Chondrocyte (in vitro differentiated cells): ENCODE measurements around the gene RND3. TPM values are rescaled to one million over a fixed set of nuclear protein-coding genes. Genes with fewer than 3 reads are reported as not detected.

Experiments used
- DNase-seq: peaks from one replicate; pipeline ENCODE4 v3.0.0; 2021; ENCODE audit warnings: mixed read lengths, low spot score
- H3K27ac Mint-ChIP-seq: one replicate; pipeline ENCODE4 v1.8.0; 2021; ENCODE audit warnings: mild to moderate bottlenecking, moderate library complexity, mixed read lengths; ENCODE audit not compliant: unreplicated experiment
- H3K27me3 Mint-ChIP-seq: 2 replicates; pipeline ENCODE4 v1.8.0; 2021; ENCODE audit warnings: low read depth, mixed read lengths
- H3K36me3 Mint-ChIP-seq: 2 replicates; pipeline ENCODE4 v1.8.0; 2021; ENCODE audit warnings: low read depth, mixed read lengths
- H3K4me1 Mint-ChIP-seq: 2 replicates; pipeline ENCODE4 v1.8.0; 2021; ENCODE audit warnings: low read depth, mild to moderate bottlenecking, mixed read lengths
- H3K4me3 Mint-ChIP-seq: one replicate; pipeline ENCODE4 v1.8.0; 2021; ENCODE audit warnings: mild to moderate bottlenecking, moderate library complexity, mixed read lengths; ENCODE audit not compliant: unreplicated experiment
- H3K9me3 Mint-ChIP-seq: 2 replicates; pipeline ENCODE4 v1.8.0; 2021; ENCODE audit warnings: low read depth, mixed read lengths
- total RNA-seq: library from RNA; stranded (reverse); gene quantifications from 3 replicates; pipeline ENCODE4 v1.2.1, GENCODE V29; 2021
- TF ChIP-seq, protein P1 (sequence below): fragments of 200-600 bp; sonication (generic); IDR thresholded peaks from 2 replicates; pipeline ENCODE4 v1.5.0; 2021; ENCODE audit warnings: antibody characterized with exemption, mild to moderate bottlenecking, moderate library complexity

RND3 gene
- total RNA-seq, 1 donor from 2014 or later = 124 TPM

DNA sequence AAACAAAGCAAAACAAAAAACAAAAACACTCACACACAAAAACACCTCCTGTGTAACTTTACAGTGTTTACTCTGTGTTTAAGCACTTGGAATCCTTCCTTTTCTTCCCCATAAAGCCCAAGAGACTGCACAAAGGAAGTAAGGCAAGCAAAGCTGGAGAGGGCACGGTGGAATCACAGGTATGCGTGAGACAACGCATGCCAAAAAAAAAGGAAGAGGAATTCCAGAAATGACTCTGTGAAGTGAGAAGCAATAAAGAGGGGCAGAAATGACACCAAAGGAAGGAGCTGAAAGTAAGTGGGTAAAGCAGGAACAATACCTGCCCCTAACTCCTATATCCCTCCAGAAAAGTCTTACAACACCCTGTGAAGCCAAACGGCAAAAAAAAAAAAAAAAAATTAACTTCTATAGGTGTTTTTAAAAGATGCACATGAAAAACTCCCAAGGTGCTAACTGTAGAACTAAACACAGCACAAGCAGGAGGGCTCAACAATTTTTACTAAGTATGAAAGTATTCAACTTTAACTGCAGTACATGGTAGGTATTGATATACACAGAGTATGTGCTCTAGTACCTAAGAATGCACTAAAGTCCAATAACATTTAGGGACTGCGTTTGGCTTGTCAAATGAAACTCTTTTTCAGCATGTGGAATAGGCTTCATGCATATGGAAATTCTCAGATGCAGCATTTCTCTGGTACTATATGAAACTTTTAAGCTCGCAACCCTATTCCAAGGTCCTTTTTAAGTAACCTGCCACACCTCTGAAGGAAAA lies 9.1 kb downstream of the RND3 start:
- Mint-ChIP-seq H3K27ac (peak overlapping the region; percentile 98), H3K4me3 (peak overlapping the region; percentile 47), H3K9me3 (no peaks in the 10 kb centered on the region), H3K27me3 (no peaks in the 10 kb centered on the region), H3K4me1 (peaks cover 100% of the 10 kb centered on the region), H3K36me3 (peaks cover 25% of the 10 kb centered on the region)
- TF ChIP-seq, protein P1, sequence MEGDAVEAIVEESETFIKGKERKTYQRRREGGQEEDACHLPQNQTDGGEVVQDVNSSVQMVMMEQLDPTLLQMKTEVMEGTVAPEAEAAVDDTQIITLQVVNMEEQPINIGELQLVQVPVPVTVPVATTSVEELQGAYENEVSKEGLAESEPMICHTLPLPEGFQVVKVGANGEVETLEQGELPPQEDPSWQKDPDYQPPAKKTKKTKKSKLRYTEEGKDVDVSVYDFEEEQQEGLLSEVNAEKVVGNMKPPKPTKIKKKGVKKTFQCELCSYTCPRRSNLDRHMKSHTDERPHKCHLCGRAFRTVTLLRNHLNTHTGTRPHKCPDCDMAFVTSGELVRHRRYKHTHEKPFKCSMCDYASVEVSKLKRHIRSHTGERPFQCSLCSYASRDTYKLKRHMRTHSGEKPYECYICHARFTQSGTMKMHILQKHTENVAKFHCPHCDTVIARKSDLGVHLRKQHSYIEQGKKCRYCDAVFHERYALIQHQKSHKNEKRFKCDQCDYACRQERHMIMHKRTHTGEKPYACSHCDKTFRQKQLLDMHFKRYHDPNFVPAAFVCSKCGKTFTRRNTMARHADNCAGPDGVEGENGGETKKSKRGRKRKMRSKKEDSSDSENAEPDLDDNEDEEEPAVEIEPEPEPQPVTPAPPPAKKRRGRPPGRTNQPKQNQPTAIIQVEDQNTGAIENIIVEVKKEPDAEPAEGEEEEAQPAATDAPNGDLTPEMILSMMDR = no peak
- no peak for DNase-seq

DNA sequence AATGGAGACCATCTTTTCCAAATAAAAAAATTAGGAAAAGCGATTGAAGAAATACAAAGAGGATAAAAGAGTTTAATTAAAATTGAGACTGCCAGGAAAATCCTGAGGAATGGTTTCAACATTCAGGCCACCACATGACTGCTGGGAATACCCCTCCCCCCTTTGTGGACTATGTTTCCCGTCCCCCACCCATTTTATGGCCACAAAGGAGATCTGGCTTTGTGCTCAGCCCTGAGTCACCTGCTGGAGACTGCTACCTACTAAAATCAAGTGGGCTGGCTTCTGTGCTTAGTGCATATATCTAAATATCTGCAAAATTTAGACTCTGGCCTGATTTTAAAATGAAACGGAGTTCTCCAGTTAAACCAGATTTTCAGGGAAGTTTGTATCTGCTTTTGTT lies 10.1 kb downstream of the RND3 start:
- Mint-ChIP-seq H3K36me3 (peaks cover 33% of the 10 kb centered on the region), H3K27ac (peak overlapping the region; percentile 98), H3K9me3 (no peaks in the 10 kb centered on the region), H3K4me1 (peaks cover 100% of the 10 kb centered on the region), H3K27me3 (no peaks in the 10 kb centered on the region), H3K4me3 (peak overlapping the region; percentile 10)
- TF ChIP-seq, protein P1 = no peak
- DNase-seq = no peak

DNA sequence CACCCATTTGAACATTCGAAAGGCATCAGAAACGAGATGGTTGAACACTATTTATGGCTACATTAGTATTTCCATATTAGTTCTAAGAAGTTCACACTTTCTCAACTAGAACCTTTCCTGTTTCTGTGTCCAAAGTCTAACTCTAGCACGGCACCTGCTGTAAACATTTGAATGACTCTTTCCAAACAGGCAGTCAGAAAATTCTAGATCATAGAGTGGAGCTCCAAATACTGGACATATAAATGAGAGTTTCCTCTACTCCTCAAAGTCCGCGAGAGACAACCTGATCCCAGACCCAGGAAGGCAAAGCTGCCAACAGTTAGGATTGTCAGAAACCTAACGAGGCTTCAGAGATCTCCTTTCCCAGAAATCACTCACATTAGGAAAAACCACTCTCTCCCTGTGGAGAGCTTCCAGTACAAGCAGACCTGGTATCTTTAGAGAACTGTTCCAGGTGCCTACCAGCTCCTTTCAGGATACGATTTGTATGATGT lies 10.6 kb downstream of the RND3 start:
- DNase-seq = no peak
- Mint-ChIP-seq H3K27ac (peak overlapping the region; percentile 98), H3K4me3 (peak overlapping the region; percentile 20), H3K27me3 (no peaks in the 10 kb centered on the region), H3K4me1 (peaks cover 100% of the 10 kb centered on the region), H3K9me3 (no peaks in the 10 kb centered on the region), H3K36me3 (peaks cover 37% of the 10 kb centered on the region)
- TF ChIP-seq, protein P1 = no peak

DNA sequence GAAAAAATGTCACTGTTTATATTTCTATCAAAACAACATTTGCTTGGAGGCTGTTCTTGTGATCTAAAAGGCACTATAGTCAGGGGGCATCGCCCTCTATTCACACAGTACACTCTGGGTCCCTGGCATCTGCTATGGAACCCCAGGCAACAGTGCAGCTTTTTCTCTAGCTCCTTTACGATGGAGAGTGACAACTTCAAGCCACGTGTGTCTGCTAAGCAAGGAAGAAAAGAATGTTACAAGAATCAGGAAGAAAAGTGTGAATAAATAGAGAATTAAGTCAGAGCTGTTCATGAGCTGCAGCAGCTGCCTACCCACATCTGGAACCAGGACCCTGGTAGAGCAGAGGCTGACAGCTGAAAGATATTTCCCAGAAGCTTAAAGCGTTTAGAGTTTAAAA lies 11.2 kb downstream of the RND3 start:
- Mint-ChIP-seq H3K9me3 (no peaks in the 10 kb centered on the region), H3K27me3 (no peaks in the 10 kb centered on the region), H3K27ac (peak overlapping the region; percentile 98), H3K4me3 (peak overlapping the region; percentile 31), H3K36me3 (peaks cover 43% of the 10 kb centered on the region), H3K4me1 (peaks cover 100% of the 10 kb centered on the region)
- TF ChIP-seq, protein P1 = no peak
- DNase-seq = no peak

DNA sequence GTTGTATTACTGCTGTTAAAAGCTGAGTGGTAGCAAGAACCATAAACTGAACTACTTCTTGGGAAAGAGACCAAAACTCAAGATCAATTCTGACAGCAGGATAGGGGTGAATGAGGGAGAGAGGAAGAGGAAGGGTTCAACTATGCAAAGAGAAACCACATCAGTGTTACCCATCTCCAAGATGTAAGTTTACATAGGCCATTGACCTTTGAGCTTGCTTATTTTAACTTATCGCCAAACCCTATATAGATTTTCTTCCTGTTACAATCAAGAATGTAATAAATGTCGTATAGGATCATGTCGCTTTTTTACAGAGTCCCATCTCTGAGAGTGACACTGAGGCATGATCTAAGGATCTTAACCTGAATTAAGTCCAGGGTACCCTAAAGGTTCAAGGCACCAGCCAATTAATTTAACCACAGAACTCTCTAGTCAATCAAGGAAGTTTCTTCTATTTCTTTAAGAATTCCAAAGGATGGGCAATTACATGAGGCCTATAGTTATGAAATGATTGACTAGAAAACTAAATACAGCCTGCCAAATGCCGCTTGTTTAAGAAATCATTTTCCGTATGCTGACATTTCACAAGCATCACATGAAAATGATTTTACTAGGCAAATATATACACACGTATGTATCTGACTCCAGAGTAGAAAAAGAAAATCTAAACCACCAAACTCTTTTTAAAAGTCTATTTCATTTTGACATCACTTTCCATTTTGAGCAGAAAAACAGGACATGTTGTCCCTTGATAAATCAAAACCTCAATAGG lies 11.8 kb downstream of the RND3 start:
- TF ChIP-seq, protein P1 = no peak
- DNase-seq = no peak
- Mint-ChIP-seq H3K4me3 (peak overlapping the region; percentile 31), H3K27ac (peak overlapping the region; percentile 98), H3K36me3 (peaks cover 48% of the 10 kb centered on the region), H3K4me1 (peaks cover 100% of the 10 kb centered on the region), H3K27me3 (no peaks in the 10 kb centered on the region), H3K9me3 (no peaks in the 10 kb centered on the region)
